AG10803 (cell line): ENCODE results near the gene NDUFV1.

Experiments used
- DNase-seq: peaks from one replicate; pipeline ENCODE4 v3.0.0; 2010; ENCODE audit warnings: low read depth
- H3K4me3 ChIP-seq: 2 replicates; pipeline ENCODE4 v1.5.1; 2011; ENCODE audit warnings: mild to moderate bottlenecking, low read length, control low read depth
- TF ChIP-seq, protein P1 (sequence below): conservative IDR thresholded peaks from 2 replicates; pipeline ENCODE4 v1.5.1; 2011; ENCODE audit warnings: mild to moderate bottlenecking, low read length, control low read depth, inconsistent platforms

The NDUFV1 gene

DNA sequence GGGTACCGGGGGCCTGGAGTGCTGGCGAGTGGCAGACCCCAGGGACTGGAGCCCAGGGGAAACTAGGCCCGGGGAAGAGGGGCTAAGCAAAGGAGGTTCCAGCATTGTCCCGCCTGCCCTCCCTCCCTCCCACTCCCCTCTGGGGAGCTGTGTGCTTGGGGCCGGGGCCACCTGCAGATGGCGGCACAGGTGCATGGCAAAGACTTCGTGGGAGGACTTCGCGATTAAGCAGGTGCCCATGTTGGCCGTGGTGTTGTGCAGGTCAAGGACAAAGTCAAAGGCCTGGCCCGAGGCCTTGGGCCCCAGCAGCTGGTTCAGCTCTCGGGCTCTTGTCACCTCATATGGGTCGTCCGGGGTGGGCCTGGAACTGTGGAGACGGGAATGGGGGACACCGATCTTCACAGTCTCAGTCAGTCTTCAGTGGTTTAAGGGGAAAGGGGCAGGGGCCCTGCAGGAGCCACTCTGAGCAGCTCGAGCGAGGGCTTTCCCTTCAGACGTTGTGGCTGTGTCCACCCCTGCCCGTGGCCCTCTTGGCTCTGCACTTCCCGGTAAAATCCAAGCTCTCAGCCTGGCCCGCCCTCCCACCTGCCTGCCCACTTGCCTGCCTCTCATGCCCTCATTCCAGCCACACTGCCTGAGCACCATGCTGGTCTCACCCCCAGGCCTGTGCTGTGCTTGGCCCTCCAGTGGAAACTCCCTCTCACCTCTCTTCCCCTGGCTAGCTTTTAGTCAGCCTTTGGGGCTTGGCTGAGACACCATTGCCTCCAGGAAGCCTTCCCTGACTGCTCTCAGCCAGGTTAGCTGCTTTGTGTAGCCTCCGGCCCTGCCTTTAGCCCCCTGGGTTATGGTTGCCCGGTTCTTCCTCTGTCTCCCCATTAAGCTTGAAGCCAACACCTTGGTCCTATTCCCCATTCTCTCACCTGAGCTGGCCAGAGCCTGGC, 39.1 kb downstream of the NDUFV1 start:
- DNase-seq, result no peak
- no peak overlapping the region for H3K4me3 ChIP-seq

DNA sequence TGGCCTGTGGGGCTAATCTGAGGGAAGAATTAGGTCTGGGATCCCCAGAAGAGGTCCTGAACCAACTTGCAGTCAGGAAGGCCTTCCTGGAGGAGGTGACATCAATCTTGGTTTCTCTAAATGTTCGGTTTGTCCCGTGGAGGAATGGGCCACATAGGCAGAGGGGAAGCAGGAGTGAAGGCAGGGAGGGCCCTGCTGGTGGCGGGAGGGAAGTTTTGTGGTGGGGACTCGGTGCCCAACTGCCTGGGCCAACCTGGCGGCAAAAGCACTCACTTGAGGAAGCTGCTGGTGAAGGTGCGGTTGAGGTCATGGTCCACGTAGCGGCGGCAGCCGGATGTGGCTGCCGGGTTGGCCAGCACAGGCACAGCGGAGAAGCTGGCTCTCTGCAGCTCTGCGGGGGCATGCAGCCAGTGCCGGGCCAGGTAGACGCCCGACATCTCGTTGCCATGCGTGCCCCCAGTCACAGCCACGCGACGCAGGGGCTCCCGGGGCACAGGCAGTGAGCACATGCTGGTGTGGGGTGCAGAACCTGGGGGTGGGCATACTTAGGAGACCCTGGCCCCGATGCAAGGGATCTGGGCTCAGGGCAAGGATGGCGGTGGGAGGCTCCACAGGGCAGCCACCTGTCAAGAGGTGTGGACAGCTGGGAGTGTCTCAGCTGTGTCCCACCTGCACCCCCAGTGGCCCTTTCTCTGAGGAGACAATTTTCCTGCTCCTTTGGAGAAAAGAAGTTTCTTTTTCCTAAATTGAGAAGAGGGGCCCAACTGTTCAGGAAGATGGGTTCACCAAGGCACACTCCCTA, 40.0 kb downstream of the NDUFV1 start:
- no peak overlapping the region for H3K4me3 ChIP-seq
- TF ChIP-seq, protein P1, sequence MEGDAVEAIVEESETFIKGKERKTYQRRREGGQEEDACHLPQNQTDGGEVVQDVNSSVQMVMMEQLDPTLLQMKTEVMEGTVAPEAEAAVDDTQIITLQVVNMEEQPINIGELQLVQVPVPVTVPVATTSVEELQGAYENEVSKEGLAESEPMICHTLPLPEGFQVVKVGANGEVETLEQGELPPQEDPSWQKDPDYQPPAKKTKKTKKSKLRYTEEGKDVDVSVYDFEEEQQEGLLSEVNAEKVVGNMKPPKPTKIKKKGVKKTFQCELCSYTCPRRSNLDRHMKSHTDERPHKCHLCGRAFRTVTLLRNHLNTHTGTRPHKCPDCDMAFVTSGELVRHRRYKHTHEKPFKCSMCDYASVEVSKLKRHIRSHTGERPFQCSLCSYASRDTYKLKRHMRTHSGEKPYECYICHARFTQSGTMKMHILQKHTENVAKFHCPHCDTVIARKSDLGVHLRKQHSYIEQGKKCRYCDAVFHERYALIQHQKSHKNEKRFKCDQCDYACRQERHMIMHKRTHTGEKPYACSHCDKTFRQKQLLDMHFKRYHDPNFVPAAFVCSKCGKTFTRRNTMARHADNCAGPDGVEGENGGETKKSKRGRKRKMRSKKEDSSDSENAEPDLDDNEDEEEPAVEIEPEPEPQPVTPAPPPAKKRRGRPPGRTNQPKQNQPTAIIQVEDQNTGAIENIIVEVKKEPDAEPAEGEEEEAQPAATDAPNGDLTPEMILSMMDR, result no peak
- no peak for DNase-seq

More for the DNA sequence above, 39.1 kb downstream of the NDUFV1 start:
- TF ChIP-seq, protein P1, result no peak

DNA sequence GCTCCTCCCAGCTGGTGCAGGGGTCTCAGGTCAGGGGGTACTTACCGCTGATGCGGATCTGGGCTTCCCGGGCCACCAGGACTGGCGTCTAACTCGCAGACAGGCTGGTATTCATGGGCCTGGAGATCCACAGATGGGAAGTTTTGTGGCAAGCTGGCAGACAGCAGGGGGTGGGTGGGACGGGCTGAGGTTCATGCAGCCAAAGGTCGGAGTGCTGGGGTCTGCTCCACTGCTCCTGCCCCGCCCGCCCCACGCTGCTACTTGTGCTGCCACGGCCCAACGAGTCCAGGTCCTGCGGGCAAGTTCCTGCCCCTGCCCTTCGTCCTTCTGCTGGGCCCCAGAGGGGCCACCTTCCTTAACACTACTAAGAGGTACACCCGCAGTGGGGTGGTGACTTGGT, 40.7 kb downstream of the NDUFV1 start:
- H3K4me3 ChIP-seq, result no peak overlapping the region
- no peak for DNase-seq
- TF ChIP-seq, protein P1, result no peak

DNA sequence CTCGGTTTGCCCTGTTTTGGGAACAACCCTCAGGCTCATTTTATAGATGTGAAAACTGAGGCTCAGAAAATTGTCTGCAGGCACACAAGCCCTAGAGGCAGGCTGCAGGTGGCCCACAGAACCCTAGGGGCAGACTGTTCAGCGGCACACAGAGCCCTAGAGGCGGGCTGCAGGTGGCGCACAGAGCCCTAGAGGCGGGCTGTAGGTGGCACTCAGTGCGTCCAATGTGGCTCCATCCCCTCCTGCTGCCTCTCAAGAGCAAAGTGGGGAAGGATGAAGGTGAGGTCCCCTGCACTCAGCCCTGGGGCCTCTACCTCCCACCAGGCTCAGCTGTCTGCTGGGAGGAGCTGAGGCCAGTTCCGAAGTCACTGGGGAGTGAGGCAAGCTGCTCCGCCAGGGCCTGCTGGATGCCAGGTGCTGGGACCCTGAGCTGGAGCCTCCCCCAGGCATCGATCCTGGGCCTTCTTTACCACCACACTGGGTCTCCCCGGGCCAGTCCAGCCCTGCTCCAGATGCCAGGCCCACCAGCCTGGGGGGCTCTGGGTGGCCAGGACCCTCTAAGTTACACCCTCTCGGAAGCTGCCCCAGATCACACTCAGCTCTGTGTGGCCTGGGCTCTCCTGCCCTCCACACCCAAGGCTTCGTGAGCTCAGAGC, 41.5 kb downstream of the NDUFV1 start:
- TF ChIP-seq, protein P1, result no peak
- DNase-seq, result no peak
- H3K4me3 ChIP-seq, result no peak overlapping the region

DNA sequence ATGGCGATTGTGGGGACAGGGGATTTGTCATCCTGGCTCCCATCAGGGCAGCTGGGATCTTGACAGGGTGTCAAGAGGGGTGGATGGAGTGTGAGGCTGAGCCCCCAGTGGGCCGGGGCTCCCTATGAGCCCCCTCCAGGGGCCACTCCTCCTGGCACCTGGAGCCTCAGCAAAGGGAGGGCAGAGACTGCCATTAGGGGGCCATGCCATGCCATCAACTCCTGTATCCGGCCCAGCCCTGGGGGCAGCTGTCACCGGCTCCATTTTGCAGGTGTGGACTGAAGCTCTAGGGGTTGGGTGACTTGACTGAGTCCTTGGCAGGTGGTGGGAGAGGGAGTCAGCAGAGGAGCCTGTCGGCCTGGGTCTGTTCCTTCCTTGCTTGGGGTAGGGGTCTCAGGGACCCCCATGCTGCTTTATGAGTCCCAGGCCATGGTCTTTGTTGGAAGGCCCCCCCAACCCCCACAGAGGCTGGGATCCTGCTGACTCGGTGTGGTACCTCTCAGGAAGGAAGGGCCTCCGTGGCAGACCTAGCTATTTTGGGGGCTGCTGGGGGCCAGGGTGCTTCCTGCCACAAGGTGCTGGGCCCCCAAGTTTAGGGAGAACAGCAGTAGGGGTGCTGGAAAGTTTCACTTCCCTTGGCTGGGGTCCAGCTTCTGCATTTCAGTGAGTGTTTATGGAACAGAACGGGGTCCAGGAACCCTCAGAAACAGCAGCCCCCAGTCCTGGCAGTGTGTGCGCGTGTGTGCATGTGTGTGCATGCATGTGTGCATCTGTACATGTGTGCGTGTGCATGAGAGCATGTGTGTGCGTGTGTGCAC, 42.3 kb downstream of the NDUFV1 start:
- TF ChIP-seq, protein P1, result no peak
- H3K4me3 ChIP-seq, result no peak overlapping the region
- no peak for DNase-seq

DNA sequence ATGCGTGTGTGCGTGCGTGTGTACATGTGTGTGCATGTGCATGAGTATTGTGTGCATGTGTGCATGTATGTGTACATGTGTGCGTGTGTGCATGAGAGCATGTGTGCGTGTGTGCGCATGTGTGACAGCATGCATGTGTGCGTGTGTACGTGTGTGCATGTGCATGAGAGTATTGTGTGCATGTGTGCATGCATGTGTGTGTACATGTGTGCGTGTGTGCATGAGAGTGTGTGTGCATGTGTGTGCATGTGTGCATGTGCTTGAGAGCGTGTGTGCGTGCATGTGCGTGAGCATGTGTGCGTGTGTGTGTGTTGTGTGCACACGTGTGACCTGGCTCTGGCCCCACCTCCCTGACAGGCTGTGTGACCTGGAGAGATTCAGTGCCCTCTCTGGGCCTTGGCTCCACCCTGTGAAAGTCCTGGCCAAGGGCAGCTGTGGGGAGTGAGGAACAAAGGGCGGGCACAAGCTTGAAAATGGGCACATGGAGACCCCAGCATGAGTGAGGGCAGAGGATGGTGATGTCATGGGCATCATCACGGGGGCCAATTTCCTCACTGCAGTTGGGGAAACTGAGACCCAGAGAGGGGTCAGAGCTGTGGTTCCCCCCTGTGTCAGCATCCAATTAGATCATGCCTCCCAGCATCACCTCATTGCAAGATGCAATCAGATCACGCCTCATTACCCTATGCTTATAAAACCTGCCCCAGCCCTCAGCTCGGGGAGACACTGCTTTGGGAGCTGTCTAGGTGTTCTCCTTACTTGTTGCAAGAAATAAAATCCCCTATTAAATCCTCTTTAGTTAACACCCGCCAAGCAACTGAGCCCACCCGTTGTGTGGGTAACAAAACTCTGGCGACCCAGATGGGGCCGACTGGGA, 43.1 kb downstream of the NDUFV1 start:
- TF ChIP-seq, protein P1, result no peak
- no peak overlapping the region for H3K4me3 ChIP-seq
- DNase-seq, result no peak
